ENCODE results near the gene TRAF3.

Gene TRAF3
- long read RNA-seq, partial matches to known transcripts, result 3 of 15 reads
- long read RNA-seq, other reads (novel, unspliced or antisense), result 8 of 15 reads

- Histone ChIP-seq H3K27me3 (ENCODE audit: insufficient read depth, poor library complexity, severe bottlenecking) (no peaks in the 10 kb centered on the region), H3K27ac (replicated peaks) (peak within 1 kb of the TSS; percentile 69), H3K4me3 (replicated peaks; ENCODE audit: insufficient read depth, low read length) (peak within 1 kb of the TSS; percentile 66)
- TF ChIP-seq REST (IDR thresholded peaks at IDR 0.05; ENCODE audit: insufficient replicate concordance, low read depth) (no peak), SPI1 (IDR thresholded peaks at IDR 0.05; ENCODE audit: borderline replicate concordance, low read depth) (peak; percentile 53), CTCF (IDR thresholded peaks at IDR 0.05; ENCODE audit: insufficient read depth, low read length) (no peak)
- peak; percentile 57 to 60 for DNase-seq (ENCODE audit: low read depth in 1 of 2, low spot score in 1 of 2)
These were observed at the start of gene TRAF3 for GRCh38 chr14:102776761-102777710. TSS of gene TRAF3 (plus strand) at chr14:102777449. CDS start at chr14:102870202, 92,753 bp downstream.

GRCh38 chr14:102728501-102728900, 48.7 kb upstream of the TRAF3 start:
- Histone ChIP-seq H3K4me3 (replicated peaks; ENCODE audit: insufficient read depth, low read length) (no peak overlapping the region), H3K27me3 (ENCODE audit: insufficient read depth, poor library complexity, severe bottlenecking) (no peaks in the 10 kb centered on the region), H3K27ac (replicated peaks) (no peak overlapping the region)
- no peak for TF ChIP-seq CTCF (IDR thresholded peaks at IDR 0.05; ENCODE audit: insufficient read depth, low read length)
- no peak for DNase-seq (ENCODE audit: low read depth in 1 of 2, low spot score in 1 of 2)

GRCh38 chr14:102729268-102729667, 48.0 kb upstream of the TRAF3 start:
- TF ChIP-seq CTCF (IDR thresholded peaks at IDR 0.05; ENCODE audit: insufficient read depth, low read length) (no peak), REST (IDR thresholded peaks at IDR 0.05; ENCODE audit: insufficient replicate concordance, low read depth) (no peak), SPI1 (IDR thresholded peaks at IDR 0.05; ENCODE audit: borderline replicate concordance, low read depth) (peak; percentile 60), GABPA (IDR thresholded peaks at IDR 0.05; ENCODE audit: low read depth) (no peak), POLR2AphosphoS5 (IDR thresholded peaks at IDR 0.05; ENCODE audit: low read depth) (no peak)
- no peak for DNase-seq (ENCODE audit: low read depth in 1 of 2, low spot score in 1 of 2)

More at GRCh38 chr14:102729268-102729667, 48.0 kb upstream of the TRAF3 start:
- no peak overlapping the region for H3K4me3 ChIP-seq (replicated peaks; ENCODE audit: insufficient read depth, low read length)
- no peaks in the 10 kb centered on the region for H3K27me3 ChIP-seq (ENCODE audit: insufficient read depth, poor library complexity, severe bottlenecking)
- H3K27ac ChIP-seq (replicated peaks), result no peak overlapping the region

Measured in HL-60 (cell line).